T47D (cell line): ENCODE data around the gene UCKL1.

ENCODE experiments used
- DNase-seq, 2 experiments: peaks; one replicate each; pipeline versions ENCODE4 v3.0.0 to v3.0.0-alpha.2; 2011 to 2012; ENCODE audit warnings: low read depth in 1 of 2, low spot score in 1 of 2
- JUND ChIP-seq: IDR thresholded peaks from 2 replicates; pipeline ENCODE4 v1.6.1; 2012; ENCODE audit warnings: low read depth
- in situ Hi-C: cut with HindIII; loops from 2 replicates; pipeline ENCODE4 v1.10.0; 2016; ENCODE audit warnings: low sequenced_read_pairs, low pct_unique_long_range_greater_than_20kb

The UCKL1 gene

GRCh38 chr20:63942250-63942951 is 13.8 kb downstream of the UCKL1 start:
- DNase-seq, result peak; percentile 60 to 74
- no peak for TF ChIP-seq JUND
- in situ Hi-C loops, result no loop called here

DNA sequence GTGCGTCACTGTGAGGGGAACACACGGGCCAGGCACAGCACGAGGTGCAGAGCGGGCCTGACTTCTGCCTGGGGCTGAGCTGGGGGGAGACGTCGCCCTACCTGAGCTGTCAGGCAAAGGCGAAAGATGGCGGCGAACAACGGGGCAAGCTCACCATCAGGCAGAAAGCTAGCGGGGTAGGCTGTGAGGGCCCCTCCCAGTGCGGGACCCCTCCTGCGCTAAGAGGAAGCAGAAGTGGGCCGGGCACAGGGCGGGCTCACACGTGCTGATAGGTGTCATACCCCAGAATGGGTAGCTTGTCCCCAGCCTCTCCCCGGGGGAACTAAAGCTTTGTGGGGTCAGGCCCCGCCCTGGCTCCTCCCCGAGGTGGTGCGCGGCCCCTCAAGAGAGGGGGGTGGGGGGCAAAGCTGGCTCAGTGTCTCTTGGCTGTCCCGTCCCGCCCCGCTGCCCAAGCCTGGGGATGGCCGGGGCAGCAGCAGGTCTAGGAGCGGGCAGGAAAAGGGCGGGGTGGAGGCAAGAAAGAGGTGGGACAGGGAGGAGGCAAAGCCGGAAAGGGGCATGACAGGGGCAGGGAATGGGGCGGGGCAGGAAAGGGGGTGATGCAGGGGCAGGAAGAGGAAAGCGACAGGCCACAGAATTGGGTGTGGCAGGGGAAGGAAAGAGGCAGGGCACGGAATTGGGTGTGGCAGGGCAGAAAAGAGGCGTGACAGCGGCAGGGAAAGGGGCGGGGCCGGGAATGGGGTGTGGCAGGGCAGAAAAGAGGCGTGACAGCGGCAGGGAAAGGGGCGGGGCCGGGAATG is 14.7 kb downstream of the UCKL1 start:
- TF ChIP-seq JUND, result no peak
- in situ Hi-C loops, result no loop called here
- peak; percentile 79 to 97 for DNase-seq

- TF ChIP-seq JUND, result no peak
- DNase-seq, result no peak
- in situ Hi-C loops, result no loop called here
Measured at GRCh38 chr20:63940472-63941266, 15.5 kb downstream of the UCKL1 start.

GRCh38 chr20:63940071-63940471 is 16.1 kb downstream of the UCKL1 start:
- no peak for DNase-seq
- in situ Hi-C loops, result no loop called here
- TF ChIP-seq JUND, result no peak

DNA sequence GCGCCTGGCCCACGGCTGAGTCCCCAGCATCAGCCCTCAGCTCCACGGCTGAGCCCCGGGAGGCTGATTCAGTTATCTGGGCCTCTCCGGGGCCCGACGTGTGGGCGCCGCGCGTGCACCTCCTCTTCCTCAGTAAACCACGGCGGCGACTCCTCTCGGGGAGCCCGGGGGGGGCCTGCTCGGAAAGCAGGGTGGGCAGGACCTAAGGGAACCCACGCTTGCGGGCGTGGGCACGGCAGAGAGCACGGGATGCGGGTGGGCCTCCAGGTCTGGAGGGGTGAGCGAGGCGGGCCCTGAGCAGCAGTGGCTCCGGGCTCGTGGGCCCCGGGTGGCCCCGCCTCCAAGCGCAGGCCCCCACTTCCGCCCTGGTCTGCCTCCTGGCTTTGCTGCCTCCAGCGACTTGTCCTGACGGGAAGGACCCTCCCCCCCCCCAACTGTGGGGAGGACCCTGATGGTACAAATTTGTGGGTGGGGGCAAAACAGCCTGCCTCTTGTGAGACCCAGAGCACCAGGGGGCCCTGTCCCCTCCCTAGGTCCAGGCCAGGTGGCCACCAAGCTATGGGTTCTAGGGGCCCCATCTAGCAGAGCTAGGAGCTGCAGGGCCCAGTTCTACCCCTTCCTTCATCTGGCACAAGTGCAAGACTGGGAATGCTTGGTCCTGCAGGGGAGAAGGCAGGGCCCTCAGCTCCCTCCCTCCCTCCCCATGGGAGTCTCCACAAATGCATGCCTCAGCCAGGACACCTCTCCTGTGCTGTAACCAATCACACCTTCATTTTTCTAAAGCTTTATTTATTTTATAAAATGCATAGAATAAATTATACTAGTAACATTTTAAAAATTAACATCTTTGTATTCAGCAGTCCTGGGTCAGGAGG is 16.9 kb downstream of the UCKL1 start:
- TF ChIP-seq JUND, result no peak
- in situ Hi-C loops, result no loop called here

DNA sequence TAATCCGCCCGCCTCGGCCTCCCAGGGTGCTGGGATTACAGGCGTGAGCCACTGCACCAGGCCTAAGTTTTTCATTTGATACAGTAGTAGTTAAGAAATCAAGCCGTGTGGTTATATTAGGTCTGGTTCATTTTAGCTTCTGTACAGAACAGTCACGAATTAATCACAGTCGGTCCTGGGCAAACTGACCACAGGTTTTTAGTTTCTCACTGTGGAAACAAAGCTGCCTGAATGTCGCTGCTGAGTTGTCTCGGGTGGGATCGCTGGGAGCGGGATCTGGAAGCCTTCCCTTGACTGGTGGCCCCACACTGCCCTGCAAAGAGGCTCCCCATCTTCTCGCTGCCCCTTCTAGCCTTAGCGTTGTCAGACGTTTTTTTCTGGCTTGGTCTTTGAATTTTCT is 18.6 kb downstream of the UCKL1 start:
- in situ Hi-C loops, result no loop called here
- DNase-seq, result no peak

More for the DNA sequence above, 16.9 kb downstream of the UCKL1 start:
- DNase-seq, result peak in 1 of 2 experiments; percentile 30

GRCh38 chr20:63935447-63935846 is 20.8 kb downstream of the UCKL1 start:
- in situ Hi-C loops, result no loop called here
- no peak for TF ChIP-seq JUND
- DNase-seq, result no peak

More for the DNA sequence above, 18.6 kb downstream of the UCKL1 start:
- no peak for TF ChIP-seq JUND

GRCh38 chr20:63934271-63935068 is 21.7 kb downstream of the UCKL1 start:
- in situ Hi-C loops, result no loop called here
- no peak for TF ChIP-seq JUND
- no peak for DNase-seq

DNA sequence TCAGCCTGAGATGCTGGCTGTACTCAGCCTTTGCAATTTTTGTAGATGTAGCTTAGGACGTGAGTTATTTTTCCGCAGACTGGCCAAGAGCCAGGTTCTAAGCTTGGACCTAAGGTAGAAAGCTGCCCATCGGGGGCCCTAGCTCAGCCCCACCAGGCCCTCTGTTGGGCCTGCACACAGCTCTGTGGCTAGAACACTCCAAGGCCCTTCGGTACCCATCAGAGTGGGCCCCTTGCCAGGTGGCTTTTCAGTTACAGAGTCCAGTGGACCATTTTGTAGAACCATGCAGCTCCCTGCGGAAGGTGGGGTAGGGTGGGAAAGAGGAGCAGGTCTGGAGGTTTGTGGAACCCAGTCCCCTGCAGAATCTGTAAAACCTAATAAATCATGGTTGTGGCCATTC is 22.6 kb downstream of the UCKL1 start:
- in situ Hi-C loops, result no loop called here
- no peak for DNase-seq
- no peak for TF ChIP-seq JUND

GRCh38 chr20:63932606-63933160 is 23.5 kb downstream of the UCKL1 start:
- no peak for DNase-seq
- no peak for TF ChIP-seq JUND
- in situ Hi-C loops, result no loop called here

DNA sequence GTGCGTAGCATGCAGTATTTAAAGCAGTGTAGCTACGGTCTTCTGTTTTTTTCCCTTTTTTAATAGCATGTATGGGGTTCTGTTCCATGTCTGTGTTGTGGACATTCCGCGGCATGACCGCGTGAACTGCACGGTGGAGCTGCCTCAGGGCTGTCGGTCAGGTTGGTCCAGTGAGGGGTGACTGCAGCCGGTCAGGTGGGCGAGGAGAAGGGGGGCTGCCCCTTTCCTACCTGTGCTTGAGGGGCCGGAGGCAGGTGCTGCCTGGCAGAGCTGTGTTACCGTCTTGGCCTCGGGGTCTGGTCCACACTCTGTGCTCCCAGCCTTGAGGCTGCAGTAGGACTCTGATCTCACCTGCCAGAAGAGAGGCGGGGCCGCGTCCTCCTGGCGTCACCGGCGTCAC is 24.5 kb downstream of the UCKL1 start:
- no peak for DNase-seq
- no peak for TF ChIP-seq JUND
- in situ Hi-C loops, result no loop called here
